Spleen (tissue), 7 donors: ENCODE results near the gene MANBA.

Experiments
- CTCF ChIP-seq, 11 experiments: fragments of 200-600 bp in 7 of 11; fragments of 450-650 bp in 4 of 11; sonication (generic) in 4 of 11; IDR thresholded peaks in 8 of 11; conservative IDR thresholded peaks in 3 of 11; 1 replicate in 7 of 11; 2 replicates in 4 of 11; pipeline versions ENCODE4 v1.4.0 to v1.8.0; 2016 to 2021; ENCODE audit warnings: antibody characterized with exemption in 11 of 11, inconsistent platforms in 4 of 11, mild to moderate bottlenecking in 1 of 11
- POLR2A ChIP-seq, 3 donors: fragments of 450-650 bp; IDR thresholded peaks; one replicate each; pipeline ENCODE4 v1.5.1; 2017; ENCODE audit warnings: antibody characterized with exemption in 3 of 3, mild to moderate bottlenecking in 1 of 3
- donor health status: DM: no; HTN: no; CAD: no; lungs with moderate emphysema.
- donor health status: DM: no; HTN: no; CAD: no.
- donor health status: DM: no; HTN: no; CAD: no.

- TF ChIP-seq CTCF (IDR thresholded peaks at IDR 0.05 in 8 of 11, conservative IDR thresholded peaks at IDR 0.05 in 3 of 11) (no peak), POLR2A (IDR thresholded peaks at IDR 0.05) (no peak)
Observed at GRCh38 chr4:102606261-102606660, 154.5 kb downstream of the MANBA start.
